Mucosa of stomach (tissue), 1 donor: ENCODE results near the gene SSNA1.

Experiments used
- H3K27me3 ChIP-seq: one replicate; pipeline ENCODE4 v1.7.0; 2013; ENCODE audit warnings: mild to moderate bottlenecking, low read length; ENCODE audit not compliant: control insufficient read depth, insufficient read depth
- H3K36me3 ChIP-seq: one replicate; pipeline ENCODE4 v1.7.0; 2013; ENCODE audit warnings: low read length; ENCODE audit not compliant: control insufficient read depth, insufficient read depth
- H3K4me1 ChIP-seq: one replicate; pipeline ENCODE4 v1.7.0; 2013; ENCODE audit warnings: mild to moderate bottlenecking, low read length; ENCODE audit not compliant: control insufficient read depth, insufficient read depth
- H3K4me3 ChIP-seq: one replicate; pipeline ENCODE4 v1.7.0; 2013; ENCODE audit warnings: low read length
- H3K9ac ChIP-seq: one replicate; pipeline ENCODE4 v1.7.0; 2013; ENCODE audit warnings: mild to moderate bottlenecking, low read length, moderate library complexity
- H3K9me3 ChIP-seq: one replicate; pipeline ENCODE4 v1.7.0; 2013; ENCODE audit warnings: mild to moderate bottlenecking, low read length, moderate library complexity; ENCODE audit not compliant: control insufficient read depth
- donor health status: Pancreatic carcinoma.

The SSNA1 gene

DNA sequence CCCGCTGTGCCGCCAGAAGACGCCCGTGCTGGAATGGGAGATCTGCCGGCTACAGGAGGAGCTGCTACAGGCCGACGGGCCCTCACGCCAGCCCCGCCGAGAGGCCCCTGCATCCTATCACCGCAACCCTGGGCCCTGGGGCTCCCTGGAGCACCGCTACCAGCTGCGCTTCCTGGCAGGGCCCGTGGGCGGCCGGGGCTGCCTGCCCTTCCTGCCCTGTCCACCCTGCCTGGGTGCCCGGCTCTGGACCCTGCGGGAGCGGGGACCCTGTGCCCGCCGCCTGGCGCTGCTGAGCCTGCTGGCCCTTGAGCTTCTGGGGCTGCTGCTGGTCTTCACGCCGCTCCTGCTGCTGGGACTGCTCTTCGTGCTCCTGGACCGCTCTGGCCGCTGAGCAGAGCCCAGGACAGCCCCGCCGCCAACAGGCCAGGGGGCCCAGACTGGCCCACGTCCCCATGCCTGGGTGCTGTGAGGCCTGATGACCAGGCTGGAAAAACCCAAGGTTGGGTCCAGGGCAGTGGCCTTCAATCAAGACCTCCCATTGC, 29.8 kb downstream of the SSNA1 start:
- Histone ChIP-seq H3K4me3 (peak overlapping the region; percentile 71), H3K9ac (peak overlapping the region; percentile 79), H3K27me3 (no peaks in the 10 kb centered on the region), H3K4me1 (peaks cover 36% of the 10 kb centered on the region), H3K36me3 (no peaks in the 10 kb centered on the region), H3K9me3 (no peaks in the 10 kb centered on the region)

DNA sequence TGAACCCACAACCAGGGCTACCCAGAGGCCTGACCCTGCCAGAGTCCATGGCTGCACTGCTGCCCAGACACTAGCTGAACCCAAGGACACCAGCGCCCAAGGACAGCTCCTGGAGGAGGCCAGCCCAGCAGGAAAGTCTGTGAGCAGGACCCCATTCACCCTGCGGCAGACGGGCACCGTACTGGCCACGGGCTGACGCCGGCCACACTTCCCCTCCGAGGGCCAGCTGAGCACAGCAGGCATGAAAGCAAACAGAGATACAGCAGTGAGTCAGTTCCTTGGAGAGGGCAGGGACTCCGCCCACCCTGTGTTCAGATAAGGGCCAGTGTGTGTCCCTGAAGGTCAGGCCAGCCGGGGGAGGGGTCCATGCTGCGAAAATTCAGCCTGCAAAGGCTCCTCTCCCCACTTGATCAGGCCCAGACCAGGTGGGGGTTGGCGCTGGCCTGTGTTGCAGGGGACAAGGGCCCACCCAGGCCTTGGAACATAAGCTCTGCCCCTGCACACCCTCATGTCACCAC, 30.3 kb downstream of the SSNA1 start:
- Histone ChIP-seq H3K27me3 (no peaks in the 10 kb centered on the region), H3K9me3 (no peaks in the 10 kb centered on the region), H3K9ac (peak overlapping the region; percentile 79), H3K4me3 (peak overlapping the region; percentile 71), H3K4me1 (peaks cover 37% of the 10 kb centered on the region), H3K36me3 (no peaks in the 10 kb centered on the region)

DNA sequence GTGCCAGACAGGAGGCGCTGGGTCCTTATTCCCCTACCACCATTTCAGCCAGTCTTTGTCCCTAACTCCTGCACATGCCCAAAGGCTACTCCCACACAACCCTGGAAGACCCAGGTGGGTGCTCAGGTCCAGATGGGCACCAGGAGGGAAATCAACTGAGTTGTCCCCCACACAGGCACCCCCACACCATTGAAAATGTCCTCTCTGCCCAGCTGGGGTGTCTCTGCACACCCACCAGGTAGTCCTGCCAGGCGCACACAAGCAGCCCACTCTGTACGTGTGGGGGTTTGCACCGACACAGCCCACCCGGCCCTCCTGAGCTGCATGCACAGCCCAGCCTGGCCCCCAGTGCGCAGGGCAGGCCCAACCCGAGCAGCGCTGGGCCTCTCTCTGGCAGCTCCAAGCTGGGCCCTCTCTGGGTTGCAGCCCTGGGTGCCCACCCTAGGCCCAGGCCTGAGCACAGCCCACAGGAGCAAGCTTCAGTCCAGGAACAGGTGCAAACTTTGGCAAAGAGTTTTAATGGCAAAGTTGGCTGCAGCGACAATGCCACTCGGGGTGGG, 31.4 kb downstream of the SSNA1 start:
- no peak overlapping the region for H3K9ac ChIP-seq
- H3K4me1 ChIP-seq: peaks cover 46% of the 10 kb centered on the region
- no peaks in the 10 kb centered on the region for H3K9me3 ChIP-seq
- H3K27me3 ChIP-seq: no peaks in the 10 kb centered on the region
- no peaks in the 10 kb centered on the region for H3K36me3 ChIP-seq
- H3K4me3 ChIP-seq: no peak overlapping the region

DNA sequence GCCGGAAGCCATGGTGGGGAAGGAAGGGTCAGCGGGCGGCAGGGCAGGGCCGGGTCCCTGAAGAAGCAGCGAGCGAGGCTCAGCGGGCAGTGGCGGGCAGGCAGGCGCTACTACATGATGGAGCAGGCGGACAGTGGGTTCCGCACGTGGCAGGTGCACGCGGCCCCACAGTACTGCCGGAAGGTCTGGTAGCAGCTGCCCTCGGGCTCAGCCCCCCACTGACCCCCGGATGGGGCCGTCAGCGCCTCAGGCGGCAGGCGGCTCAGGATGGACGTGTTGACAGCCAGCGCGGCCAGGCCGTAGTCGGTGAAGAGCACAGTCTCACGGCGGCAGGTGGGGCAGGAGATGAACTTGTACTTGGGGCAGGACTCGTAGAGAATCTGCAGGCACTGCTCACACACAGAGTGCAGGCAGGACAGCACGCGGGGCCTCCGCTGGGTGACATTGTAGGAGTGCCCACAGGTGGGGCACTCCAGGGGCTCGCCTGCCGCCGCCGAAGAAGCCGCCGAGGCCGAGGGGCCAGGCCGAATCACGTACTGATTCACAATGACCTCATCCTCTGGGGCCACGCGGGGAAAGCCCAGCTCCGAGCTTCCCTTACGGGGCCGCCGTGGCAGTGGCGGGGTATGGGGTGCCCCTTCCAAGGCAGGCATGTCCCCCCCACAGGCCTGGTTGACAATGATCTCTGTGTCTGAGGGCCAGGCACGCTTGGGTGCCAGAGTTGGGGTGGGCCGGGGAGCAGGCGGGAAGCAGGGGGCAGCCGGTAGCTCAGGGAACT, 32.0 kb downstream of the SSNA1 start:
- no peaks in the 10 kb centered on the region for H3K36me3 ChIP-seq
- H3K9ac ChIP-seq: no peak overlapping the region
- H3K27me3 ChIP-seq: no peaks in the 10 kb centered on the region
- H3K4me1 ChIP-seq: peaks cover 53% of the 10 kb centered on the region
- H3K4me3 ChIP-seq: no peak overlapping the region
- H3K9me3 ChIP-seq: no peaks in the 10 kb centered on the region

DNA sequence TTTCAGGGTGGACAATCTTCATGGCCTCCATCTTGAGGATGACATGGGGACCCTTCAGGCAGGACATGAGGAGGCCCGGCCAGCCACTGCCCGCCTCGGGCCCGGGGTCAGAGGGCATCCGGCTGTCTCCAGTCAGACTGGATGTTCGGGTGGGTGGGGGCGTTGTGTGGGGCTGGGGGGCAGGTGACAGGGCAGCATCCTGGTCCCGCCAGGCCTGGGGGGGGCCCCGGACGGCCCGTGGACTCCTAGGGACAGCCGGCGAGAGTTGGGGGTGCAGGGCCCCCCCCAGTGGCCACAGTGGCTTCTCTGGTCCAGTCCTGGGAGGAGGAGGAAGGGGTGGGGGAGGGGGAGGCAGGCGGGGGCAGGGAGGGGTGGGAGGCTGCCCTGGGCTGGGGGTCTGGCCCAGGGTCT, 32.6 kb downstream of the SSNA1 start:
- no peaks in the 10 kb centered on the region for H3K36me3 ChIP-seq
- H3K4me1 ChIP-seq: peaks cover 58% of the 10 kb centered on the region
- H3K9me3 ChIP-seq: no peaks in the 10 kb centered on the region
- H3K27me3 ChIP-seq: no peaks in the 10 kb centered on the region
- no peak overlapping the region for H3K9ac ChIP-seq
- H3K4me3 ChIP-seq: no peak overlapping the region

DNA sequence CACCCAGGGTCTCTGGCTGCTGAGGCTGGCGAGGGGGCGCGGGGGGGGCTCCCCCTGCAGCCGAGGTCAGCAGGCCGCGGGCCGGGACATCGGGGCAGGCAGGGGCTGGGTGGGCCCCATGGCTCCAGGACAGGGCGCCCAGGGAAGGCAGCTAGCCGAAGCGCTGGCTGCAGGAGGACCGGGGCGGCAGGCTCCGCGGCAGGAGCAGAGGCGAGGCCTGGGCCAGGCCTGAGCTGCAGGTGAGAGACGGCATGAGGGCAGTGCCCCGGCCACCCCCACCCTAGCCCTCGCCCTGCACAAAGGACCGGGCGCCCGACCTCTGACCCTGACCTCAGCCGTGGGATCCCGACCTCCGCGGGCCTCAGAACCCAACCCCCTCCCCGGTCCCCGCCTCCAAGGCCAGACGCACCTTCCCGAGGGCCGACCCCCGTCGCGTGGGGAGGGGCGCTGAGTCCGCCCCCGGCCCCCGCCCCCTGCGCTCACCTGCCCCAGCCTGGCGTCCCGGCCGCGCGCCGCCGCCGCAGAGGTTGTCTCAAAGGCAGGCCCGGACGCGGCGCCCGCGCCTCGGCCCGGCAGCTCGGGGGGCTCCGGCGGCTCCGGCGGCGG, 33.1 kb downstream of the SSNA1 start:
- H3K36me3 ChIP-seq: no peaks in the 10 kb centered on the region
- no peak overlapping the region for H3K4me3 ChIP-seq
- H3K9ac ChIP-seq: no peak overlapping the region
- no peaks in the 10 kb centered on the region for H3K27me3 ChIP-seq
- no peaks in the 10 kb centered on the region for H3K9me3 ChIP-seq
- peaks cover 62% of the 10 kb centered on the region for H3K4me1 ChIP-seq

DNA sequence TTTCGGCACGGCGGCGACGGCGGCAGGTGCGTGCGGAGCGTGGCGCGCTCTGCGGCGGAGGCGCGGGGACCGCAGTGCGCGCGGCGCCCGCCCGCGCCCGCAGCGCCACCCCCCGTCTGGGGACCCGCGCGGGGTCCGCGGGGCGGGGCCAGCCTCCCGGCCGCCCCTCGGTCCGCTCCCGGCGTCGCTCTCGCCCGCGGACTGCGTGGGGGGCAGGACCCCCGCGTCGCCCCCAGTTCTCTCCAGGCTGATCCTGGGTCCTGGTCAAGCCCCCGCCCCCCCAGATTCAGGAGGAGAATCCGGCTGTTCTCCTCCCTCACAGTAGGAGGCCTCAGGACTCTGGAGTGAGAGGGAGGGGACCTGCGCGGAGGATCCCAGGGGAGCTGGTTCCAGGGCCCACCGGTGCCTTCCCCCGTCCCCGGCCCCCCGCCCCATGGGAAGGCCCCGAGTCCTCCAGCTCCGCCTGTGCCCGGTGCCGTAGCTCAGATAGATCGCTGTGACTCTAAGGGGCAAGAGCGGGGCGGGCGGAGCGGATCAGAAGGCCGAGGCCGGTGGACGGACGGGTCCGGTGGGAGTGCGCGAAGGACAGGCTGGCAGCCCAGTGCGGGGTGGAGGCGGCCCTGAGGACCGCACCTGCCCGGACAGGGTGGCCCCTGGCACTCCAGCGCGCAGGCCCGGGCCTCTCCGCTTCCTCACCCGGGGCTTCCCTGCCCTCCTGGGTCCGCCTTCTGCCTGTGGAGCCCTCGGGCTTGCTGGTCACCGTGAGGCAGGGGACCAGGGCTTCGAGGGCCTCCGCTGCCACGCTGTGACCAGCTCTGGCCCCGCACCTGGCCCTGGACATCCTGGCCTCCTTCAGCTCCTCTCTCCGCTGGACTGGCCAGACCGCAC, 34.0 kb downstream of the SSNA1 start, which contains the start of gene RNF208:
RNF208 (minus strand) TSS at position 51 of the 888 bp plus-strand sequence. CDS start 1,028 bp downstream, outside the sequence.
- H3K4me1 ChIP-seq: peaks cover 65% of the 10 kb centered on the region
- H3K4me3 ChIP-seq: peak within 1 kb of the TSS; percentile 56
- peak within 1 kb of the TSS; percentile 49 for H3K9ac ChIP-seq
- H3K9me3 ChIP-seq: no peaks in the 10 kb centered on the region
- H3K36me3 ChIP-seq: no peaks in the 10 kb centered on the region
- no peaks in the 10 kb centered on the region for H3K27me3 ChIP-seq

DNA sequence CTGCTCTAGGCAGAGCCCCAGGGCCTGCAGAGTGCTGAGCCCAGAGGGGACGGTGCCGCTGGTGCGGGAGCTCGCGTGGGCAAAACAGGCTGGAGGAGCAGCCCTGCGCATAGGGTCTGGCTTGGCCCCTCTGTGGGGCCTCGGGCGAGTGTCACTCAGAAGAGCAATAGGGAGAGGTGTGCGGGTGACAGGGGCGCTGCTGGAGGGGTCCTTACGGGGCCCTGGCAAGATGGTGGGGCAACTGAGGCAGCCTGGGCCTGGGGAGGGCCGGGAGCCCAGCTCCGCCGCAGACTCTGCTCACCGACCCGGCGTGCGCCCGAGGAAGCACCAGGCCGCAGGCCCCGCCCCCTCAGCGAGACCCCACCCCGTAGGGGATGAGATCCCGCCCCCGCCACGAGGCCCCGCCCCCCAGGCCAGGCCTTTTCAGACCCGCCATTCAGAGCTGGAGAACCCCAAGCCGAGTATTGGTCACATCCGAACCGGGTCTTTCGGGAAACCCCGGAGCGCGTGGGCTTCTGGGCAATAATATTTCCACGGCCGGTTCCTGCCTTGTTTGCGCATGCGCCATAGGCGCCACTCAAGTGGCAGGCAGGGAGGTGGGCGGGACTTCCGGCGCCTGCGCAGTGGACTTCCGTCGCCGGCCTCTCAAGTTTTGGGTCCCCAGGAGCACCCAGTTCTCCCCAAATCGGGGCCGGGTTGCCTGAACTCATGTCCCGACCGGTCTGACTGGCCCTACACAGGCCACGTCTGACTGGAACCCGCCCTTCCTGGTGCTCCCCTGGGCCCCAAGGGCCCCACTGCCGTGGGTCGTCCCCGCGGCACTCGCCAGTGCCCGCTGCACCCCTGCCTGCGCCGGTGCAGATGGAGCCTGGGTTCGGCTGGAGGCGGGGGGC, 34.8 kb downstream of the SSNA1 start:
- H3K36me3 ChIP-seq: no peaks in the 10 kb centered on the region
- peak overlapping the region; percentile 80 for H3K4me3 ChIP-seq
- H3K9me3 ChIP-seq: no peaks in the 10 kb centered on the region
- H3K9ac ChIP-seq: peak overlapping the region; percentile 88
- H3K27me3 ChIP-seq: no peaks in the 10 kb centered on the region
- peaks cover 70% of the 10 kb centered on the region for H3K4me1 ChIP-seq

DNA sequence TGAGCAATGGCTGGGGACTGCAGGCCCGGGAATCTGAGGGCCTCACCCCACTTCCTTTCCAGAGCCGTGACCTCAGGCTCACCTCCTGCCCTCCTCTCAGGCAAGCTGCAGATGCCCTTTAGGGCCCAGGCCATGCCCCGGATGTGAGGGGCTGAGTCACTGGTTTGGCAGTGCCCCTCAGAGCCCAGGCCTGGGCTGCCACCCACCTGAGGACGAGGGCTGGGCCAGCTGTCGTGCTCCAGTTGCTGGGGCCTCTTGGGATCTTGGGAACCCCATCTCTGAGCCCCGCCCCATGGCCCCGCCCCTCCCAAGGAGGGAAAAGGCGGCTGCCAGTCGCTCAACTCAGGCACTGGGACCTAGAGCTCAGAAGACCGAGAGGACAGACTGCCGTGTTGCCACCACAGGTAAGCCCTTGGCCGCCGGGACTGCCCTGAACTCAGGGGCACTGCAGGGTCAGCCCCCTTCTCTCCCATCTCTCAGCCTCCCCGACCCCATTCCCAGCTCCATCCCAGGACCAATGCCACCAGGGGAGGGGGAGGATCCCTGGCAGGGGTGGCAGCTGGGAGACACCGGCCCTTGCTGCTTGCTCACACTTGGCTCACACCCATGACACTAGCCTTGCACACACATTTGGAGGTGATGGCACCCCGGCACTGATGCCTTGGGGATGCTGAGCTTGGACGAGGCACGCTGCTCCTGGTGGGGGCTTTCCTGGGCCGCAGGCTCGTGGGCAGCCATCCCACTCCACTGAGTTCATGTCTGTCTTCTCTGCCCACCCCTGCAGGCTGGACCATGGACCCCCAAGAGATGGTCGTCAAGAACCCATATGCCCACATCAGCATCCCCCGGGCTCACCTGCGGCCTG, 36.6 kb downstream of the SSNA1 start, which contains the start of gene CYSRT1:
CYSRT1 (plus strand) TSS at position 345 of the 865 bp plus-strand sequence; CDS start at position 793, 448 bp downstream.
- Histone ChIP-seq H3K4me3 (peak within 1 kb of the TSS; percentile 80), H3K9ac (peak within 1 kb of the TSS; percentile 88), H3K36me3 (no peaks in the 10 kb centered on the region), H3K27me3 (peaks cover 10% of the 10 kb centered on the region), H3K9me3 (no peaks in the 10 kb centered on the region), H3K4me1 (peaks cover 61% of the 10 kb centered on the region)

DNA sequence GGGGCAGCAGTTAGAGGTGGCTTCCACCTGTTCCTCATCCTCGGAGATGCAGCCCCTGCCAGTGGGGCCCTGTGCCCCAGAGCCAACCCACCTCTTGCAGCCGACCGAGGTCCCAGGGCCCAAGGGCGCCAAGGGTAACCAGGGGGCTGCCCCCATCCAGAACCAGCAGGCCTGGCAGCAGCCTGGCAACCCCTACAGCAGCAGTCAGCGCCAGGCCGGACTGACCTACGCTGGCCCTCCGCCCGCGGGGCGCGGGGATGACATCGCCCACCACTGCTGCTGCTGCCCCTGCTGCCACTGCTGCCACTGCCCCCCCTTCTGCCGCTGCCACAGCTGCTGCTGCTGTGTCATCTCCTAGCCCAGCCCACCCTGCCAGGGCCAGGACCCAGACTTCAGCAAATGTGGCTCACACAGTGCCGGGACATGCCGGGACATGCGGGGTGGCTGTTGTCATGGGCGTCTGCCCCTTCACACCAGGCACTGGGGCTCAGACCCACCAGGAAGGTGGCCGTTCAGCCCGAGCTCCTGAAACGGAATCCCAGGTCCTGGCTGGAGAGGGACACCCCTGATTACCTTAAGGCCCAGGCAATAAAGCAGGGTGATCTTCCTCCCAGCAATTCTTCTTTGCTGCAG, 37.3 kb downstream of the SSNA1 start:
- Histone ChIP-seq H3K4me3 (no peak overlapping the region), H3K4me1 (peaks cover 55% of the 10 kb centered on the region), H3K9ac (no peak overlapping the region), H3K9me3 (no peaks in the 10 kb centered on the region), H3K27me3 (peaks cover 15% of the 10 kb centered on the region), H3K36me3 (no peaks in the 10 kb centered on the region)
